ENCODE results near the gene KIF9. TPM values are rescaled to one million over a fixed set of nuclear protein-coding genes. Genes with fewer than 3 reads are reported as not detected.
"Not testable (repeated sequence)": the region's sequence is repeated elsewhere in the genome, so short reads cannot be mapped to it uniquely, and the experiment has no call there.

Gene KIF9
- total RNA-seq, 2 experiments from 2014 or later, result 6.9 to 7.6 TPM

GRCh38 chr3:47276558-47276957, 6.0 kb downstream of the KIF9 start:
- H3K4me1 Mint-ChIP-seq, result peaks cover 4% of the 10 kb centered on the region

GRCh38 chr3:47274652-47275051, 7.9 kb downstream of the KIF9 start:
- no peaks in the 10 kb centered on the region for H3K4me1 Mint-ChIP-seq
- H3K9me3 Mint-ChIP-seq, result no peaks in the 10 kb centered on the region
- no peak overlapping the region for H3K4me3 Mint-ChIP-seq
- H3K36me3 Mint-ChIP-seq, result no peaks in the 10 kb centered on the region
- no peak overlapping the region for H3K27ac Mint-ChIP-seq
- no peaks in the 10 kb centered on the region for H3K27me3 Mint-ChIP-seq
- DNase-seq, result no peak

More at GRCh38 chr3:47276558-47276957, 6.0 kb downstream of the KIF9 start:
- no peaks in the 10 kb centered on the region for H3K9me3 Mint-ChIP-seq
- no peaks in the 10 kb centered on the region for H3K27me3 Mint-ChIP-seq
- DNase-seq, result no peak
- H3K27ac Mint-ChIP-seq, result no peak overlapping the region
- H3K36me3 Mint-ChIP-seq, result no peaks in the 10 kb centered on the region
- no peak overlapping the region for H3K4me3 Mint-ChIP-seq

GRCh38 chr3:47273564-47273963, 9.0 kb downstream of the KIF9 start:
- Mint-ChIP-seq H3K27ac (no peak overlapping the region), H3K4me3 (no peak overlapping the region), H3K36me3 (no peaks in the 10 kb centered on the region), H3K9me3 (no peaks in the 10 kb centered on the region), H3K4me1 (no peaks in the 10 kb centered on the region), H3K27me3 (no peaks in the 10 kb centered on the region)
- DNase-seq, result no peak

DNA sequence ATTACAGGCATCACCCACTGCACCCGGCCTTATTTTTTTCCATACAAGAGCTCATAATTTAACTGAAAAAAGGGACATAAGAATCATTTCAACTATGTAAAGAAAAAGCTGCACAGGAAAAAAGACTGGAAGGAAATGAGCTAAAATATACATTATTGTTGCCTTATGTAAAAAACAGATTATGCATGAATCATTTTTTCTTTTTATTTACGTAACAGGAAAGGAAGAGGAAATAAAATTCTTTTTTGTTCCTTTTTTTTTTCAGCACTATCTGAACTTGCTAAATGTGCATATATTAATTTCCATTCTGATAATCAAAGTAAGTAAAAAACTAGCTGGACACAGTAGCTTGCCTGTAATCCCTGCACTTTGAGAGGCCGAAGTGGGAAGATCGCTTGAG, 12.1 kb downstream of the KIF9 start:
- Mint-ChIP-seq H3K9me3 (no peaks in the 10 kb centered on the region), H3K36me3 (no peaks in the 10 kb centered on the region), H3K27ac (no peak overlapping the region), H3K4me1 (peaks cover 5% of the 10 kb centered on the region), H3K4me3 (no peak overlapping the region), H3K27me3 (no peaks in the 10 kb centered on the region)
- DNase-seq, result no peak

DNA sequence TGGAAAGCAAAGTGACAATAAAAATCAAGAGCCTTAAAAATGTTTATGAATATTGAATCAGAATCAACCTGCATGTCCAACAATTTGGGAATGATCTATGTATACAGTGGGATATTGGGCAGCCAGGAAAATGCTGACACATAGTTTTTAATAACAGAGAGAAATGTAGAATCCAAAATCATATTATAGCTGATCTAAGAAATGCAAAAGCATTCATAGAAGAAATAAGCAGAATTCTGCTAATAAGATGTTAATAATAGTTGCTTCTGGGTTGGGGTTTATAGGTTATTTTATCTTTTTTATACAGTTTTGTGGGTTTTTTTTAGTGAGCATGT, 15.1 kb downstream of the KIF9 start:
- H3K36me3 Mint-ChIP-seq, result no peaks in the 10 kb centered on the region
- H3K27ac Mint-ChIP-seq, result no peak overlapping the region
- H3K4me1 Mint-ChIP-seq, result peaks cover 5% of the 10 kb centered on the region
- no peaks in the 10 kb centered on the region for H3K9me3 Mint-ChIP-seq
- no peak for DNase-seq
- H3K27me3 Mint-ChIP-seq, result no peaks in the 10 kb centered on the region
- H3K4me3 Mint-ChIP-seq, result no peak overlapping the region

DNA sequence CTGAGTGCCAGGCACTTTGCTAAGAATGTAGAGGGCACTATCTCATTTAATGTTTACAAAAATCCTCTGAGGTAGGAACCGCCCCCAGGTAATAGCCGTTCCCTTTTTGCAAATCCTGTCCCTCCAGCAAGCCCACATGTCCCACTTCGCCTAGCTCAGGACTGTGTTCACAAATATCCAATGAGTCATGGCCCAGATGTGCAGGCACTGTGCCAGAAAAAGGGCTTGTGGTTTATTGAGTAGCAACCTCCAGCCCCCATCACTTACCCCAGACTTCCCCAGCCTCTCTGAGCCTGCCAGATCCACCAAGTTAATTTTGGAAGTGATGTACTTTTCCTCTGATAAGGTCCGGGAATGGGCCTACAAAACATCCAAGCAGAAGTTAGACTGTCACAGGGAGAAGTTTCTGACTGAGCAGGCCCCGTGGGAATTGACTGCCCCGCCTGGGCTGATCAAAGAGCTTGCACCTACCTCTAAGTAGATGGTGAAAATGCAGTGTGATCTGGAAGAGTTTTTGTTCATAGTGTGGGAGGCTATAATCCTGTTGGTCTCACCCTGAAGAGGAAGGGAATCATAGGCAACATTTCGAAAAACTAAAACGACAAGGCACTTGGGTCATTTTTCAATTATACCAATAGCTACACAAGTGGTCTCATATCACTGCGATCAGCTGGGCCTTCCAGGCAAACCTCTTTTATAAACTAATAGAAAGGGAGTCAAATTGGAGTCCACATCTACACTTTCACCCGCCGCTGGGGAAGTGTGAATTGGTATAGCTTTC, 15.7 kb downstream of the KIF9 start:
- no peak overlapping the region for H3K4me3 Mint-ChIP-seq
- no peaks in the 10 kb centered on the region for H3K36me3 Mint-ChIP-seq
- H3K9me3 Mint-ChIP-seq, result no peaks in the 10 kb centered on the region
- H3K27ac Mint-ChIP-seq, result no peak overlapping the region
- no peaks in the 10 kb centered on the region for H3K27me3 Mint-ChIP-seq
- peaks cover 5% of the 10 kb centered on the region for H3K4me1 Mint-ChIP-seq
- peak; percentile 55 for DNase-seq

GRCh38 chr3:47265725-47266428, 16.7 kb downstream of the KIF9 start:
- Mint-ChIP-seq H3K4me3 (no peak overlapping the region), H3K36me3 (no peaks in the 10 kb centered on the region), H3K4me1 (peaks cover 5% of the 10 kb centered on the region), H3K27ac (no peak overlapping the region), H3K27me3 (no peaks in the 10 kb centered on the region), H3K9me3 (no peaks in the 10 kb centered on the region)
- no peak for DNase-seq

GRCh38 chr3:47265008-47265407, 17.6 kb downstream of the KIF9 start:
- Mint-ChIP-seq H3K4me1 (peaks cover 5% of the 10 kb centered on the region), H3K4me3 (no peak overlapping the region), H3K9me3 (no peaks in the 10 kb centered on the region), H3K27me3 (no peaks in the 10 kb centered on the region), H3K27ac (no peak overlapping the region), H3K36me3 (no peaks in the 10 kb centered on the region)
- DNase-seq, result no peak

DNA sequence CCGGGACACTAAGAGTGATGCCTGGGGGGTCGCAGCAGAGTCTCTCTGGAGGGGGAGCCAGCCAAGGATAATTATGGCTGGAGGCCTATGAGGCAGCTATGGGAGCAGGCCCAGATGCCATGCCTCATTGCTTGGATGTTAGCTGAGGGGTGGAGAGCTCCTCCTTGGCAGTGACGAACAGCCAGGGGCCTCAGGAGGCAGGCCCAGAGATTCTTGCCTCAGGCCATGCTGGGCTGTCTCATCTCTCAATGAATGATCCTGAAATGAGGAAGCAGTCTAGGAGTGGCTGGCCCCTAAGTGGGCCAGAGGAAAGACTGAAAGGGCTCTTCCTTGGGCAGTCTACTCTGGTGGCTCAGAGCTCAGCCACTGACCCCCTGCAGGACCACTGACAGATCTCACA, 21.3 kb downstream of the KIF9 start:
- Mint-ChIP-seq H3K4me3 (no peak overlapping the region), H3K36me3 (no peaks in the 10 kb centered on the region), H3K27me3 (no peaks in the 10 kb centered on the region), H3K27ac (no peak overlapping the region), H3K9me3 (no peaks in the 10 kb centered on the region), H3K4me1 (no peaks in the 10 kb centered on the region)
- no peak for DNase-seq

- Mint-ChIP-seq H3K4me1 (no peaks in the 10 kb centered on the region), H3K27ac (no peak overlapping the region), H3K36me3 (no peaks in the 10 kb centered on the region), H3K4me3 (no peak overlapping the region), H3K9me3 (no peaks in the 10 kb centered on the region), H3K27me3 (no peaks in the 10 kb centered on the region)
- DNase-seq, result no peak
Measured at GRCh38 chr3:47260605-47261004, 22.0 kb downstream of the KIF9 start.

DNA sequence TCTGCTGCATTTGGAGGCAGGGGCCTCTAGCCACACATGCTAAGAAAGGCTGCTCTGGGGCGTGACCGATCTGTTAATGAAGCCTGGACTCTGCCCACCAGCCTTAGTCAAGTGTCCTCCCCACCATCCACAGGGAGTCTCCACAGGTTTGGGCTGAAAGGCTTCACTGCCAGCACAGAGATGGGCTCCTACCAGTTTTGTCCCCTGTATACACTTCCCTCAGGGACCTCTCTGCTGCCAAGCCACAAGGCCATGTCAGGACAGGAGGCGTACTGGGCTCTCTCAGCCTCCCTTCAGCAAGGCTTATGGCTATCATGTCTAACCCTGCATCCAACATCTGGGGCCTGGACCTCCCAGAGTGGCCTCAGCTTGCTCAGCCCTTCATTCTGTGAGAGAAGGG, 23.5 kb downstream of the KIF9 start:
- H3K9me3 Mint-ChIP-seq, result no peaks in the 10 kb centered on the region
- DNase-seq, result no peak
- H3K27ac Mint-ChIP-seq, result no peak overlapping the region
- H3K4me1 Mint-ChIP-seq, result no peaks in the 10 kb centered on the region
- no peaks in the 10 kb centered on the region for H3K36me3 Mint-ChIP-seq
- H3K27me3 Mint-ChIP-seq, result no peaks in the 10 kb centered on the region
- no peak overlapping the region for H3K4me3 Mint-ChIP-seq

DNA sequence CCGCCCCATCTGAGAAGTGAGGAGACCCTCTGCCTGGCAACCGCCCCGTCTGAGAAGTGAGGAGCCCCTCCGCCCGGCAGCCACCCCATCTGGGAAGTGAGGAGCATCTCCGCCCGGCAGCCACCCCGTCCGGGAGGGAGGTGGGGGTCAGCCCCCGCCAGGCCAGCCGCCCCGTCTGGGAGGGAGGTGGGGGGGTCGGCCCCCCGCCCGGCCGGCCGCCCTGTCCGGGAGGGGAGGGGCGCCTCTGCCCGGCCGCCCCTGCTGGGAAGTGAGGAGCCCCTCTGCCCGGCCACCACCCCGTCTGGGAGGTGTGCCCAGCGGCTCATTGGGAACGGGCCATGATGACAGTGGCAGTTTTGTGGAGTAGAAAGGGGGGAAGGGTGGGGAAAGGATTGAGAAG, 26.3 kb downstream of the KIF9 start:
- not testable (repeated sequence) for DNase-seq, H3K4me3 Mint-ChIP-seq, H3K9me3 Mint-ChIP-seq, H3K27ac Mint-ChIP-seq, H3K36me3 Mint-ChIP-seq, H3K4me1 Mint-ChIP-seq, H3K27me3 Mint-ChIP-seq

- no peaks in the 10 kb centered on the region for H3K27me3 Mint-ChIP-seq
- H3K9me3 Mint-ChIP-seq, result no peaks in the 10 kb centered on the region
- H3K27ac Mint-ChIP-seq, result no peak overlapping the region
- no peaks in the 10 kb centered on the region for H3K4me1 Mint-ChIP-seq
- DNase-seq, result no peak
- no peaks in the 10 kb centered on the region for H3K36me3 Mint-ChIP-seq
- no peak overlapping the region for H3K4me3 Mint-ChIP-seq
Measured at GRCh38 chr3:47251689-47252088, 30.9 kb downstream of the KIF9 start.

DNA sequence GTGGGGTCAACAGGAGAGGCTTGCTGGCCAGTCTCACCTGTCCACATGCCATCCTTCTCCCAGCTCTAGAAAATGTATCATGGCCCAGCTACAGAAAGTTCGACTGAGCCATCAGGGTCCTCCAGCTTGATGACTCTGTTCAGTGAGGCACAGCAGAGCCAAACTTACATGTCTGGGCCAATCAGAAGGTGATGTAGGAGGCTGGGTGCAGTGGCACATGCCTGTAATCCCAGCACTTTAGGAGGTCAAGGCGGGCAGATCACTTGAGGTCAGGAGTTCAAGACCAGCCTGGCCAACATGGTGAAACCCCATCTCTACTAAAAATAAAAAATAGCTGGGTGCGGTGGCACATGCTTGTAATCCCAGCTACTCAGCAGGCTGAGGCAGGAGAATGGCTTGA, 31.5 kb downstream of the KIF9 start:
- DNase-seq, H3K27ac Mint-ChIP-seq, H3K4me1 Mint-ChIP-seq, H3K9me3 Mint-ChIP-seq, H3K4me3 Mint-ChIP-seq, H3K27me3 Mint-ChIP-seq, H3K36me3 Mint-ChIP-seq: not testable (repeated sequence)

- Mint-ChIP-seq H3K36me3 (no peaks in the 10 kb centered on the region), H3K4me1 (no peaks in the 10 kb centered on the region)
- DNase-seq, result no peak
Measured at GRCh38 chr3:47250309-47251060, 32.1 kb downstream of the KIF9 start.

More at GRCh38 chr3:47250309-47251060, 32.1 kb downstream of the KIF9 start:
- no peaks in the 10 kb centered on the region for H3K9me3 Mint-ChIP-seq
- no peaks in the 10 kb centered on the region for H3K27me3 Mint-ChIP-seq
- no peak overlapping the region for H3K27ac Mint-ChIP-seq
- no peak overlapping the region for H3K4me3 Mint-ChIP-seq

All from activated naive CD8-positive, alpha-beta T cell treated with anti-CD3 and anti-CD28 coated beads for 36 hours (primary cell).